GM21515 (cell line): Measurements from ENCODE around the gene CCR1.
"Not testable (repeated sequence)": the region's sequence is repeated elsewhere in the genome, so short reads cannot be mapped to it uniquely, and the experiment has no call there.

Source experiments
- ATAC-seq: cut with Tn5 transposase; IDR thresholded peaks from one replicate; pipeline ENCODE4 v1.9.1; 2021; ENCODE audit not compliant: unreplicated experiment

The CCR1 gene

DNA sequence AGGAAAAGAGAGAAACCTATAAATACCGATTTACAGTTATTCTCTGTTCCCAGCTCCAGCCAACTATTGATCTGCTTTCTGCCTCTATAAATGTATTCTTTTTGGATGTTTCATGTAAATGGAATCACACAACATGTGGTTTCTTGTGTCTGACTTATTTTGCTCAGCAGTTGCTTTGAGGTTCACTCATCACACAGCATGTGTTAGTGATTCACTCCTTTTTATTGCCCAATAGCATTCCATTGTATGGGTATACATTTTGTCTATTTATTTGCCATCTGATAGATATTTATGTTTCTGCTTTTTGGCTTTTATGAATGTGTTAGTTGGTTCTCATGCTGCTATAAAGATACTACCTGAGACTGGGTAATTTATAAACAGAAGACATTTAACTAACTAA, 23.6 kb downstream of the CCR1 start:
- ATAC-seq: no peak

DNA sequence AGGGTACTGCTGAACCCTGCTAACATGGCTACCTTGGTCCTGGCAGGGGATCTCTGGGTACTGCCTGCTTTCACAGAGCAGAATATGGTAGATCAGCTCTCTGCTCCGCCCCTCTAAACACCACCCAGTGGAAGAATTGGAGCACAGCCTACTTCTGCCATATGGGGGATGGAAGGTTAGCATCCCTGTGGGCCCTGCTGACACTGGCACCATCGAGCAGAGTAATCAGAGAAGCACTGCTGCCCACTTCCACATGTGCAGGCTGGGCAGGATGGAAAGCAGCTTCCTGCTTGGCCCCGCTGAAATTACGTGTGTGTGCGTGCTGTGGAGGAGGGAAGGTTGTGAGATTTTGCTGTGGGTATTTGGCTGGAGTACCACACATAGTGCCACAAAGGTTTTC, 24.8 kb downstream of the CCR1 start:
- ATAC-seq: no peak

DNA sequence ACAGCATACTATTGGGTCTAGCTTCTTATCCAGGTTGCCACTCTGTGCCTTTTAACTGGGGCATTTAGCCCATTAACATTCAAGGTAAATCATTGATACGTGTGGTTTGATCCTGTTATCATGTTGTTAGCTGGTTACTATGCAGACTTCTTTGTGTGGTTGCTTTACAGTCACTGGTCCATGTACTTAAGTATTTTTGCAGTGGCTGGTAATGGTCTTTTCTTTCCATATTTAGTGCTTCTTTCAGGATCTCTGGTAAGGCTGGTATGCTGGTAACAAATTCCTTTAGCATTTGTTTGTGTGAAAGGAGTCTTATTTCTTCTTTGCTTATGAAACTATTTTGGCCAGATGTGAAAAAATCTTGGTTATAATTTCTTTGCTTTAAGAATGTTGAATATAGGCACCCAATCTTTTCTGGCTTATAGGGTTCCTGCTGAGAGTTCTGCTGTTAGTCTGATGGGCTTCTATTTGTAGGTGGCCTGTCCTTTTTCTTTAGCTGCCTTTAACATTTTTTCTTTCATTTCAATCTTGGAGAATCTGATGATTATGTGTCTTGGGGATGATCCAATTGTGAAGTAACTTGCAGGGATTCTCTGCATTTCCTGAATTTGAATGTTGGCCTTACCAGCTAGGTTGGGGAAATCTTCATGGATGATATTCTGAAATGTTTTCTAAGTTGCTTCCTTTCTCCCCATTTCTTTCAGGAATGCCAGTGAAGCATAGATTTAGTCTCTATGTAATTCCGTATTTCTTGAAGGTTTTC, 39.3 kb downstream of the CCR1 start:
- no peak for ATAC-seq

DNA sequence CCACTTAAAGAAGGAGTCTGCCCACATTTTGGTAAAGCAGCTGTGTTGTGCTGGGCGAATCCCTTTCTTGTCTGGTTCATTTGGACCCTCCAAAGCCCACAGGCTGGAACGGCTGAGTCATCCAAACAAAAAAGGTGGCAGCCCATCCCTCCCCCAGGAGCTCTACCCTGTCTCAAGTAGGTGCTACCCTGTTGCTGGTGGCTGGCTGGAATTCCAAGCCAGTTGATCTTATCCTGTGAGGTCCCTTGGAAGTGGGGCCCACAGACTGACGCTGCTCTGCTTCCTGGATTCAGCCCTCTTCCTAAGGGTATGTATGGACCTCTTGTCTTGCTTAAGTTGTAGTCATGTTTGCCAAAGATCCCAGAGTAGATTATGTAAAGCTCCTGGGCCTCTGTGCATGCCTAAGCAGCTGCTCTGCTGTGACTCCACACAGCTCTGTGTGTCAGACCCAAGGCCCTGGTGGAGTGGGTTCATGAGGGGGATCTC, 44.5 kb downstream of the CCR1 start:
- ATAC-seq: no peak

DNA sequence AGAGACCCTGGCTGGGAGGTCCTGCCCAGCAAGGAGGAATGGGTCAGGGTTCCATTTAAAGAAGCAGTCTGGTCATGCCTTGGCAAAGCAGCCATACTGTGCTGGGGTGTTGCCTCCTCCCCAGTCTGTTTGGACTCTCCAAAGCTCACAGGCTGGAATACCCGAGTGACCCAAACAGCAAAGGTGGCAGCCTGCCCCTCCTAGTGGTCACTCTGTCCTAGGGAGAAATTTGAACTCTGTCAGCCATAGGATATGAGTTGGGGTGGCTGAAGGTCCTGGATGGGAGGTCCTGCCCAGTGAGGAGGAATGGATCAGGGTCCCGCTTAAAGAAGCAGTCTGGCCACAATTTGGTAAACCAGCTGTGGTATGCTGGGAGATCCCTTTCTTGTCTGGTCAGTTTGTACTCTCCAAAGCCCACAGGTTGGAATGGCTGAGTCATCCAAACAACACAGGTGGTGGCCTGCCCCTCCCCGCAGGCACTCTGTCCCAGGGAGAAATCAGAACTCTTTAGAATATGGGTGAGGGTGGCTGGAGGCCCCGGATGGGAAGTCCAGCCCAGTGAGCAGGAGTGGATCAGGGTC, 45.0 kb downstream of the CCR1 start:
- ATAC-seq: no peak

DNA sequence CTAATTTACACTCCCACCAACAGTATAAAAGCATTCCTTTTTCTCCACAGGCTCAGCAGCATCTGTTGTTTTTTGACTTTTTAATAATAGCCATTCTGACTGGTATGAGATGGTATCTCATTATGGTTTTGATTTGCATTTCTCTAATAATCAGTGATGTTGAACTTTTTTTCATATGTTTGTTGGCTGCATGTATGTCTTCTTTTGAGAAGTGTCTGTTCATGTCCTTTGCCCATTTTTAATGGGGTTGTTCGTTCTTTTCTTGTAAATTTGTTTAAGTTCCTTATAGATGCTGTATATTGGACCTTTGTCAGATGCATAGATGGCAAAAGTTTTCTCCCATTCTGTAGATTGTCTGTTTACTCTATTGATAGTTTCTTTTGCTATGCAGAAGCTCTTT, 50.4 kb downstream of the CCR1 start:
- not testable (repeated sequence) for ATAC-seq

DNA sequence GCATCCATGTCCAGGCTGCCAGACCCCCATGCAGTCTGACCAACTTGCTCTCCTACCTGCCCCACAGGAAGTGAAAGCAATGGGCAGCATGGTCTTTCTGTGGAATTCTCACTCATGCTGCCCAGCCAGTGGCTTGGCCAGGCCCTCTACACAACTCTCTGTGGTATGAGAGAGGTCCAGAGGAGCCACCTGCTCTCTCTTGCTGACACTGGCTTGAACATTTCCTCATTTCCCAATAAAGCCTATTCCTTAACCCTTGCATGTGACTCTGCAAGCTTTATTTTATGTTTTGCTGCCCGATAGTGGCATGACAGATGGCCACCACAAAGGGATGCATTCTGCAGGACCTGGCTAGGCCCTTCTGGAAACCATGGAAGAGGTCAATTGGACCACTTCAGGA, 53.8 kb downstream of the CCR1 start:
- ATAC-seq: no peak
